Nephron (organoid): Measurements from ENCODE around the gene FSD2.
"Not testable (repeated sequence)": the region's sequence is repeated elsewhere in the genome, so short reads cannot be mapped to it uniquely, and the experiment has no call there.

Experiments used
- H3K27ac Mint-ChIP-seq, 3 experiments: 2 replicates each; pipeline ENCODE4 v1.8.0; 2020; ENCODE audit warnings: mixed read lengths in 3 of 3, mild to moderate bottlenecking in 2 of 3, moderate library complexity in 1 of 3
- H3K27me3 Mint-ChIP-seq: 2 replicates; pipeline ENCODE4 v1.8.0; 2021; ENCODE audit warnings: low read depth, mild to moderate bottlenecking, moderate library complexity, mixed read lengths
- H3K36me3 Mint-ChIP-seq: 2 replicates; pipeline ENCODE4 v1.8.0; 2020; ENCODE audit warnings: low read depth, mixed read lengths
- H3K4me1 Mint-ChIP-seq: 2 replicates; pipeline ENCODE4 v1.8.0; 2020; ENCODE audit warnings: mixed read lengths
- H3K4me3 Mint-ChIP-seq, 3 experiments: 2 replicates each; pipeline ENCODE4 v1.8.0; 2020; ENCODE audit warnings: mild to moderate bottlenecking in 3 of 3, mixed read lengths in 3 of 3, moderate library complexity in 2 of 3
- H3K9me3 Mint-ChIP-seq: 2 replicates; pipeline ENCODE4 v1.8.0; 2020; ENCODE audit warnings: mixed read lengths
- CTCF ChIP-seq, 3 experiments: fragments of 200-600 bp; sonication (generic); IDR thresholded peaks; one replicate each; pipeline ENCODE4 v1.5.0; 2021; ENCODE audit warnings: antibody characterized with exemption in 3 of 3; ENCODE audit not compliant: unreplicated experiment in 3 of 3

The FSD2 gene

DNA sequence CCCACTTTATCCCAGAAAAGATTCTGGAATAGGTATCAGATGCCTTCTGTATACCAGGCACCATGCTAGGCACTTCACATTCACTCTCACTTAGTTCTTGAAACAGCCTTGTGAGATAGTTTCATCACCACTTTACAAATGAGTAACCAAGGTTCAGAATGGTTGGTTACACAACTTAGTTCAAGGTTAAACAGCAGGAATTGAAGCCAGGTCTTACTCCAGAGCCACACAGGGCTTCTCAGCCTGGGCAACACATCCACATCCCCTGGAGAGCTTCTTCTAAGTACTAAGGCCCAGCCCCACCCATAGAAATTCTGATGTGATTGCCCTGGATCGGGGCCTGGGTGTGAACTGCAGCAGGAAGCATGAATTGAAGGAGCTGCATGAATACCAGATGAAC is 22.2 kb upstream of the FSD2 start:
- TF ChIP-seq CTCF (IDR thresholded peaks at IDR 0.05; ENCODE audit: unreplicated experiment in 3 of 3): no peak
- Mint-ChIP-seq H3K9me3 (no peaks in the 10 kb centered on the region), H3K27ac (no peak overlapping the region), H3K4me3 (no peak overlapping the region), H3K36me3 (peaks cover 63% of the 10 kb centered on the region), H3K27me3 (no peaks in the 10 kb centered on the region), H3K4me1 (no peaks in the 10 kb centered on the region)

- Mint-ChIP-seq H3K36me3 (peaks cover 64% of the 10 kb centered on the region), H3K27me3 (no peaks in the 10 kb centered on the region), H3K4me3 (no peak overlapping the region), H3K9me3 (no peaks in the 10 kb centered on the region), H3K4me1 (no peaks in the 10 kb centered on the region), H3K27ac (no peak overlapping the region)
- no peak for TF ChIP-seq CTCF (IDR thresholded peaks at IDR 0.05; ENCODE audit: unreplicated experiment in 3 of 3)
These were observed 17.2 kb upstream of the FSD2 start for GRCh38 chr15:82823049-82823448.

- not testable (repeated sequence) for H3K4me3 Mint-ChIP-seq, H3K27ac Mint-ChIP-seq, H3K27me3 Mint-ChIP-seq, H3K4me1 Mint-ChIP-seq, H3K9me3 Mint-ChIP-seq
- peaks cover 66% of the 10 kb centered on the region for H3K36me3 Mint-ChIP-seq
These were observed 16.0 kb upstream of the FSD2 start for GRCh38 chr15:82821851-82822250.

DNA sequence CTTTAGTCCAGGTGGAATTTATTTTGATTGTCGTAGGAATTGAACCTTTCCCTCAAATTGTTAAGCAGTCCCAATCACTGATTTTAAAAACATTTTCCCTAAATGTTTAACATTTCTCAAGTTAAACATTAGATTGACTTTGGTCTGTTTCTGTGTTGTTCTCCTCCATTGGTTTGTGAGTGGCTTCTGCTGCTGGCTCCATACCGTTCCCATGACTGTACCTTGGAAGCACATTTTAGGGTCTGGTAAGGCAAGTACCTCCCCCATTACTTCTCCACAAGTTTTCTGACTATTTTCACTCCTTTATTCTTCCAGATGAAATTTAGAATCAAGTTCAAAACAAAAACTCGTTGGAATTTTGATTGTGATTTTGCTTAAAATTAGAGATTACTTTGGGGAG is 15.5 kb upstream of the FSD2 start:
- not testable (repeated sequence) for H3K4me3 Mint-ChIP-seq, H3K9me3 Mint-ChIP-seq, H3K27me3 Mint-ChIP-seq, H3K4me1 Mint-ChIP-seq
- Mint-ChIP-seq H3K27ac (peak overlapping the region in 1 of 3 experiments; percentile 59), H3K36me3 (peaks cover 66% of the 10 kb centered on the region)

DNA sequence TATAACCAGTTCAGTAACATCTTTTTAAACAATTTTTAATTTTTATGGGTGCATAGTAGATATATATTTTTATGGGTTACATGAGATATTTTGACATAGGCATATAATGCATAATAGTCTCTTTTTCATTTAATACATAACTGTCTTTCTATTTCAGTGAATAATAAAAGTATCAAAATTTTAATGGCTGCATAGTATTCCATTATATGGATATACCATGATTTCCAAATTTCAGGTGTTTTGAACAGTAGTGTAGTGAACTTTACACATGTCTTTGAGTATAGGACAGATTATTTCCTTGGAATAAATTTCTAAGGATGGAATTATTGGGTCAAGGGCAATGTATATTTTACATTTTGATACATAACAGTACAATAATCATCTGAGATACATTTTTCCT is 14.3 kb upstream of the FSD2 start:
- H3K27me3 Mint-ChIP-seq: no peaks in the 10 kb centered on the region
- no peaks in the 10 kb centered on the region for H3K9me3 Mint-ChIP-seq
- H3K36me3 Mint-ChIP-seq: peaks cover 69% of the 10 kb centered on the region
- no peak for TF ChIP-seq CTCF (IDR thresholded peaks at IDR 0.05; ENCODE audit: unreplicated experiment in 3 of 3)
- no peak overlapping the region for H3K27ac Mint-ChIP-seq
- no peak overlapping the region for H3K4me3 Mint-ChIP-seq
- no peaks in the 10 kb centered on the region for H3K4me1 Mint-ChIP-seq

GRCh38 chr15:82812994-82813393 is 7.1 kb upstream of the FSD2 start:
- peak overlapping the region in 1 of 3 experiments; percentile 76 for H3K27ac Mint-ChIP-seq
- peak overlapping the region in 1 of 3 experiments; percentile 29 for H3K4me3 Mint-ChIP-seq
- H3K27me3 Mint-ChIP-seq: no peaks in the 10 kb centered on the region
- TF ChIP-seq CTCF (IDR thresholded peaks at IDR 0.05; ENCODE audit: unreplicated experiment in 3 of 3): no peak
- H3K4me1 Mint-ChIP-seq: peaks cover 24% of the 10 kb centered on the region
- H3K9me3 Mint-ChIP-seq: no peaks in the 10 kb centered on the region
- peaks cover 42% of the 10 kb centered on the region for H3K36me3 Mint-ChIP-seq

- peaks cover 26% of the 10 kb centered on the region for H3K36me3 Mint-ChIP-seq
- H3K9me3 Mint-ChIP-seq: no peaks in the 10 kb centered on the region
- H3K27ac Mint-ChIP-seq: peak overlapping the region; percentile 90 to 97 (median 93)
- peak overlapping the region; percentile 88 to 96 (median 95) for H3K4me3 Mint-ChIP-seq
- no peak for TF ChIP-seq CTCF (IDR thresholded peaks at IDR 0.05; ENCODE audit: unreplicated experiment in 3 of 3)
- no peaks in the 10 kb centered on the region for H3K27me3 Mint-ChIP-seq
- H3K4me1 Mint-ChIP-seq: peaks cover 38% of the 10 kb centered on the region
These were observed 5.1 kb upstream of the FSD2 start for GRCh38 chr15:82810890-82811426.
